Esophagus muscularis mucosa (tissue), 4 donors: ENCODE data around the gene CISH. TPM values are rescaled to one million over a fixed set of nuclear protein-coding genes. Genes with fewer than 3 reads are reported as not detected.

Experiments used
- DNase-seq: peaks from one replicate; pipeline ENCODE4 v3.0.0-alpha.2; 2017; ENCODE audit errors: extremely low spot score
- H3K27ac ChIP-seq, 4 donors: fragments of 200-600 bp; sonication (generic); replicated peaks in 1 of 4; 1 replicate in 3 of 4; 2 replicates in 1 of 4; pipeline ENCODE4 v1.5.1; 2016 to 2019; ENCODE audit warnings: mild to moderate bottlenecking in 1 of 4
- H3K27me3 ChIP-seq, 4 donors: fragments of 200-600 bp; sonication (generic); one replicate each; pipeline versions ENCODE4 v1.5.1 to v1.6.0; 2016 to 2019
- H3K36me3 ChIP-seq, 4 donors: fragments of 200-600 bp; sonication (generic); one replicate each; pipeline ENCODE4 v1.5.1; 2016 to 2019
- H3K4me1 ChIP-seq, 4 donors: fragments of 200-600 bp; sonication (generic); one replicate each; pipeline ENCODE4 v1.5.1; 2016 to 2019
- H3K4me3 ChIP-seq, 4 donors: fragments of 200-600 bp; sonication (generic); 1 replicate in 2 of 4; 2 replicates in 2 of 4; pipeline ENCODE4 v1.5.1; 2016 to 2019; ENCODE audit warnings: mild to moderate bottlenecking in 4 of 4, moderate library complexity in 1 of 4
- H3K9me3 ChIP-seq, 4 donors: fragments of 200-600 bp; sonication (generic); 1 replicate in 3 of 4; 2 replicates in 1 of 4; pipeline ENCODE4 v1.5.1; 2016 to 2019
- CTCF ChIP-seq, 3 experiments: fragments of 200-600 bp in 2 of 3; fragments of 450-650 bp in 1 of 3; sonication (generic) in 2 of 3; IDR thresholded peaks; one replicate each; pipeline ENCODE4 v1.5.1; 2017 to 2019; ENCODE audit warnings: antibody characterized with exemption in 3 of 3, mild to moderate bottlenecking in 2 of 3, moderate library complexity in 1 of 3
- EP300 ChIP-seq: sonication (generic); formaldehyde crosslinking; IDR thresholded peaks from one replicate; pipeline ENCODE4 v1.6.1; 2017; ENCODE audit warnings: antibody characterized with exemption
- POLR2A ChIP-seq: fragments of 450-650 bp; IDR thresholded peaks from one replicate; pipeline ENCODE4 v1.6.1; 2017; ENCODE audit warnings: antibody characterized with exemption, moderate library complexity, mild to moderate bottlenecking, low read depth
- POLR2AphosphoS5 ChIP-seq, 2 donors: sonication (generic); formaldehyde crosslinking; IDR thresholded peaks; one replicate each; pipeline ENCODE4 v1.6.1; 2017; ENCODE audit warnings: antibody characterized with exemption in 2 of 2
- WGBS: methylation state at CpG from one replicate; pipeline ENCODE4 v1.1.5; 2018; 5-methylcytosine and 5-hydroxymethylcytosine counted together
- intact Hi-C: fragments of 100-400 bp; cut with DNase I; formaldehyde crosslinking; loops from one replicate; pipeline ENCODE4 v1.15.1; 2023
- total RNA-seq, 4 donors: library from RNA; depleted of rRNA; stranded (reverse); fragments of >200 nt; gene quantifications; one replicate each; pipeline versions ENCODE4 v1.1.0 to v1.2.1, GENCODE V29; 2016

CISH gene
- total RNA-seq, result 10 to 100 TPM in 1 of 4 donors, 1 to 10 TPM in 3; 1.7 to 26.7 (median 4.4) TPM

GRCh38 chr3:50611464-50612233 is at the start of gene CISH:
CISH (minus strand) TSS chr3:50611774; CDS start chr3:50611650, 124 bp downstream.
- Histone ChIP-seq H3K36me3 (peaks cover 9 to 20% (median 19%) of the 10 kb centered on the region in 4 donors), H3K4me1 (peaks cover 43 to 81% (median 71%) of the 10 kb centered on the region in 4 donors), H3K9me3 (no peaks in the 10 kb centered on the region), H3K27ac (peak within 1 kb of the TSS; percentile 78 to 91 (median 84)), H3K27me3 (no peaks in the 10 kb centered on the region), H3K4me3 (peak within 1 kb of the TSS; percentile 63 to 78 (median 72))
- TF ChIP-seq POLR2A (peak; percentile 91), EP300 (peak; percentile 53), POLR2AphosphoS5 (IDR thresholded peaks at IDR 0.05) (peak; percentile 77 to 91), CTCF (IDR thresholded peaks at IDR 0.05) (peak in 2 of 3 experiments; percentile 7 to 39)
- DNase-seq, result peak; percentile 99
- intact Hi-C loops, result no loop called here
- under 1% methylated on average over 24 of the region's 75 CpGs for WGBS

GRCh38 chr3:50660386-50660785 is 48.8 kb upstream of the CISH start:
- intact Hi-C loops, result no loop called here
- H3K4me3 ChIP-seq, result no peak overlapping the region
- H3K27me3 ChIP-seq, result no peaks in the 10 kb centered on the region
- H3K36me3 ChIP-seq, result no peaks in the 10 kb centered on the region
- no peaks in the 10 kb centered on the region for H3K9me3 ChIP-seq
- WGBS, result 85% methylated on average over 3 of the region's 10 CpGs
- no peak overlapping the region for H3K27ac ChIP-seq
- TF ChIP-seq POLR2AphosphoS5 (IDR thresholded peaks at IDR 0.05) (no peak), CTCF (IDR thresholded peaks at IDR 0.05) (no peak), POLR2A (no peak), EP300 (no peak)
- no peak for DNase-seq
- no peaks in the 10 kb centered on the region for H3K4me1 ChIP-seq

- WGBS, result 80% methylated on average over 2 of the region's 3 CpGs
- intact Hi-C loops, result no loop called here
- TF ChIP-seq POLR2A (no peak), POLR2AphosphoS5 (IDR thresholded peaks at IDR 0.05) (no peak), EP300 (no peak), CTCF (IDR thresholded peaks at IDR 0.05) (no peak)
Measured at GRCh38 chr3:50658831-50659230, 47.3 kb upstream of the CISH start.

GRCh38 chr3:50658416-50658815 is 46.8 kb upstream of the CISH start:
- H3K9me3 ChIP-seq, result no peaks in the 10 kb centered on the region
- H3K4me1 ChIP-seq, result no peaks in the 10 kb centered on the region
- H3K27me3 ChIP-seq, result no peaks in the 10 kb centered on the region
- H3K4me3 ChIP-seq, result no peak overlapping the region
- intact Hi-C loops, result no loop called here
- TF ChIP-seq POLR2AphosphoS5 (IDR thresholded peaks at IDR 0.05) (no peak), CTCF (IDR thresholded peaks at IDR 0.05) (no peak), EP300 (no peak)
- H3K27ac ChIP-seq, result no peak overlapping the region
- 98% methylated on average over 6 of the region's 6 CpGs for WGBS
- DNase-seq, result no peak
- H3K36me3 ChIP-seq, result no peaks in the 10 kb centered on the region

More at GRCh38 chr3:50658831-50659230, 47.3 kb upstream of the CISH start:
- no peak for DNase-seq
- no peaks in the 10 kb centered on the region for H3K36me3 ChIP-seq
- H3K27me3 ChIP-seq, result no peaks in the 10 kb centered on the region
- H3K4me3 ChIP-seq, result no peak overlapping the region
- H3K4me1 ChIP-seq, result no peaks in the 10 kb centered on the region
- no peaks in the 10 kb centered on the region for H3K9me3 ChIP-seq
- no peak overlapping the region for H3K27ac ChIP-seq
